ENCODE results near the gene CYP19A1.

Gene CYP19A1

DNA sequence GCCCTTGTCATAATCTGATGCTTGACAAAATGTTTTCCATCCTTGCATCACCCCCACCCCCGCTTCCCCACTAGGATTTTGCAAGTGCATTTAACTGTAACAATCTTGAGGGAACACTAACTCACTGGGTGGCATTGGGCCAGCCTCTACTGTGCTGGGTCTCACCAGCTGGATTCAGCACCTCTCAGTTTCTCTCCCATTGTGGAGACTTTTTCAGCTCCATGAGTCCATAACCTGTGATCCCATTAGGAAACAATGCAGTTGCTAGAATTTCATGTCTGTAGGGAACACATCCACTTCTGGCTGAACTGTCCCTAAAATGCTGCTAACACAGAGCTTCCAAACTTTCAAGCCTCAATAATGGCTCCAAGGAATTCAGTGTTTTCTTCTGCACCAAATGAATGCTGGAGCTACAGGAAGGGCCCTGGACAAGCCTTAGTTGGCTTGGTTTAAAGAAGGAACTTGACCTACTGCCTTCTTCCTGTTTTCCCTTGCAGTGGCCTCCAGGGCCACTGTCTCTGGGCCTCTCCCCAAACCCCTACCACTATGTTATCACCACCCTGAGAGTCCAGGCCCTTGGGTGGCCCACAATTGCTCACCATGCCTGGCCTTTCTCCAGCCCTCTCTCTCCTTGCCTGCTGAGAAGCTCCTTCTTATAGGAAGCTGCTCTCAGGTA lies 15.6 kb downstream of the CYP19A1 start:
- DNase-seq = no peak

DNA sequence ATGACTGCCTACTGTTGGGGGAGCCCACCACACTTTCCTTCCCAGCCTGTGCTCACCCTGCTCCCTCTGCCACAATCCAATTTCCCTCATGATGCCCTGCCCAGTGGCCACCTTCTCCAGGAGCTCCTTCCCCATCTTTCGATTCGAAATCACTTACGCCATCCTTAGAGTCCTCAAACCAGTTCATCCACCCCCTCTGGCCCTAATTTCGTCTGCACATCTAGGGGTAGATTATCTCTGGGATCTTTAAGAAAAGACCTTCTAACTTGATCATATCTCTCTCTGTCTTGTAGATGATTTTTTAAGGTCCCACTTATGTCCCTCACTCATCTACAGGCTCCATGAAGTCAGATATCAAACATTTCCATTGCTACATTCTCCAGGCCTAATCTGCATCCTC lies 17.1 kb downstream of the CYP19A1 start:
- DNase-seq = no peak

DNA sequence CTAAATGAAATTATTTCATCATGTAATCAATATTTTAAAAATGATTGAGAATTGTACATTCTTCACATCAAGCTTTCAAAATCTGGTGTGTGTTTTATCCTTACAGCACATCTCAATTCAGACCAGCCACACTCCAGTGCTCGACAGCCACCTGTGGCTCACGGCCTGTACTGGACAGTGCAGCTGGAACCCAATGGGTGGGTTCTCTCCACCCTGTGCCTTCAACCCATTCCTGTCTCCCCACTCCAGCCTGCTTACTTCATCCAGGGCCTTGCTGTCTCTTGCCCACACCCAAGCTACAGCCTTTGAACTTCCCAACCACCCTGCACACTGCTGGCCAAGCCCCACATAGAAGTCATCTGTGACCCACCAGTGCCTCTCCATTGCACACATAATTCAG lies 17.6 kb downstream of the CYP19A1 start:
- no peak for DNase-seq

DNA sequence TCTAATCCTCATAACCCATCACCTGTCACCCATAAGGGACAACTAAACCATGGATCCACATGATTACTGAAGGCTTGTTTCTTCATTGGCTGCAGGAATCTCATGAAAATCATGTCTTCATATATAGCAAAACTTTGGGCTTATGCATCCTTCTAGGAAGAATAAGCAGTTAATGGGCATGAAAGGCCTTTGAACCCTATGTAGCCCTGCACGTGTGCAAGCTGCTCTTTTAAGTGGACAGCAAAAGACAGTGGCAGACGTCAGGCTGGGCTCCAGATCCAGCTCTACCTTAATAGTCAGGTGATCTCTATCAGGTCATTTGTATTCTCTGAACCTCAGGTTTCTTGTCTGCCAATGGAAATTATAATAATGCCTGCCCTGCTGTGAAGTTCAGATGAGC lies 18.9 kb downstream of the CYP19A1 start:
- no peak for DNase-seq

DNA sequence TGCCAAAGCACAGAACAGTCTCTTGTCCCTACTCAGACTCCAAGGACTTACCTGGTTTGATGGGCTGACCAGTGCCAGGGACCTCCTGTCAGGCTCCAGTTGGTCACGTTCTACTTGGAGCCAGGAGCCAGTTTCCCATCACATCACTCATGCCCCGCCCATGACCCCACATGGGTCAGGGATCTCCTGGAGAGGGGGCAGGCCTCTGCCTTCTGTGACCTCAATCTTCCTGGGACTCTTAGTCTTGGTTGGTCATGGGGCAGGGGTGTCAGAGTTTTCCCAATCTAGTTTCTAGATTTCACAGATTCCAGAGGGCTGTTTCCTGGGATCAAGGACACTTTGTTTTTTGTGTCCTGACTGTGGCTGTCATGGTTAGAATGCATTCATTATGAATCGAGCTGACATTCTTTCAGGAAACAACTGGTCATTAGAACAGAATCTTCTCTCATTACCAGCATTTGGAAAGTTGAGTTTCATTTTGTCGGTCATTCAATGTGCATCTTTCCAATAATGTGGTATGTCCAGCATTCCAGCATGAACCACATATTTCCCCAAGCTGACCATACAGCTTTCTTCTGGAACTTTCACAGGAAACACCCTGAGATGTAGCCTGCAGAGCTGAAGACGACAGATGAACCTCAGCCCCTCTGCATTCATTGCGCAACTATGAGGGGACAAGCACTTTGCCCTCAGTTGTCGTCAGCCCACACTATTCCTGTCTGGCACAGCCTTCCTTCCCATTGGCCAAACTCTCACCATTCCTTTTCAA lies 19.8 kb downstream of the CYP19A1 start:
- no peak for DNase-seq

DNA sequence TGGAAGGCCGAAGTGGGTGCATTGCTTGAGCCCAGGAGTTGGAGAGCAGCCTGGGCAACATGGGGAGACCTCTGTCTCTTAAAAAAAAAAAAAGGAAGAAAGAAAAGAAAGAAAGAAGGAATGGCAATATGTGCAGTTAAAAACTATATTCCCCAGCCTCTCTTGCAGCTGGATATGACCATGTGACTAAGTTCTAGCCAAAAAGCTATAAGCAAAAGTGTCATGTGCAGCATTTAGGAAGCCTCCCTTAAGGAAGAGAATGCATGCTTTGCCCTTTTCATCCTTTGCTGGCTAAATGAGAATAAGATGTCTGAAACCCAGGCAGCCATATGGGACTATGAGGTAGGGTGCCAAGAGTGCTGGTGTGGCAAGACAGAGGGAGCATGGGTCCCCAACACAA lies 21.8 kb downstream of the CYP19A1 start:
- DNase-seq = no peak

DNA sequence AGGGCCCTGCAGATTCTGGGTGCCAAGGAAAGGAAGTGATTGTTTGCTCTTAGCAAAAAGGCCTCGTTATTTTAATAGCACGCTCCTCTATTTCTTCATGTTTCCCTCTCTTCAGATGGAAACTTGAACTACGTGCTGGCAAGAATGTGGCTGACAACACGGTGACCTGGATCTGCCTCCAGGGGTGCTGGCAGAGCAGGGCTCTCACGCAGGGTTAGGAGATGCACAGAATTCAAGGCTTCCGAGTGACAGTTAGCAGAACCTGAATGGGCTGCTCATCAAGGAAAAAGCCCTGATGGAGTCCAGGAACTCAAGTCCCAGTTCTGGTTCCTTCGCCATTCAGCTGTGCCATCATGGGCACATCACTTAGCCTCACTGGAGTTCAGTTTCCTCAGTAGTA lies 22.7 kb downstream of the CYP19A1 start:
- DNase-seq = no peak

DNA sequence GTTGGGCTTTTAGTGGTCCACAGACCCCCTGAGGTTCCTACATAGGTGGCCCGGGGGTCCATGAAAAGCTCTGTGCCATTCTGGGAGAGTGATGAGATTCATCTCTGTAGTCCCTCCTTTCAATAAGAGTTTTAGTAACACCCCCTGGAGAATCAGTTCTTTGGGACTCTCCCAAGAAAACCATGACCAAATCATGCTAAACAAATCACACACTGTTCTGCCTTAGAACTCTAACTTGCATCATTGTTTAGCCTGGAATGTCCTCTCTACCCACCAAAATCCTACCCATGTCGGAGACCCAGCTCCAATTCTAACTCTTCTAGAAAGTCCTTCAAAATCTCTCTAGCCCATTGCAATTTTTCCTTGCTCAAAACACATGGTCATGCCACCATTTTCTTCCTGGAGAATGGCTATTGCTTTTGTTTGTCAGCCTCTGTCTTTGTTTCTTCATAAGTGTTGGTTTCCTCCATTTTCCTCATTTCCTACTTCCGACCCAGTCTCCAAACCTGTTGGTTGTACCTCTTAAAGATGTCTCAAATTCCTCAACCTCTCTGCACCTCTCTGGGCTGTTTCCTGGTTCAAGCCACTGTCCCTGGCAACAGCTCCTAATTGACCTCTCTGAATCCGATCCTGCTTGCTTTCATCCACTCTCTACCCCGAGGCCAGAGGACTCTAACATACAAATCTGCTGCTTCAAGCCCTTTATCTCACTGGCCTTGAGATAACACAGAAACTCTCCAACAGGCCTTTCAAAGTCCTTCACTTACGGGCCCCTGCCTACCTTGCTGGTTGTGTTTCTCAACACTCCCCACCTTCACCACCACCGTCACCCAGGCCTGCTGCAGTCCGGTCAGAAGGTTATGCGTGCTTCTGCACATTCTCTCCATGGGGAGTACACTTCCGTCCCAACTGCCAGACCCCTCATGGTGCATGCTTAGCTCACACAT lies 23.7 kb downstream of the CYP19A1 start:
- DNase-seq = no peak

DNA sequence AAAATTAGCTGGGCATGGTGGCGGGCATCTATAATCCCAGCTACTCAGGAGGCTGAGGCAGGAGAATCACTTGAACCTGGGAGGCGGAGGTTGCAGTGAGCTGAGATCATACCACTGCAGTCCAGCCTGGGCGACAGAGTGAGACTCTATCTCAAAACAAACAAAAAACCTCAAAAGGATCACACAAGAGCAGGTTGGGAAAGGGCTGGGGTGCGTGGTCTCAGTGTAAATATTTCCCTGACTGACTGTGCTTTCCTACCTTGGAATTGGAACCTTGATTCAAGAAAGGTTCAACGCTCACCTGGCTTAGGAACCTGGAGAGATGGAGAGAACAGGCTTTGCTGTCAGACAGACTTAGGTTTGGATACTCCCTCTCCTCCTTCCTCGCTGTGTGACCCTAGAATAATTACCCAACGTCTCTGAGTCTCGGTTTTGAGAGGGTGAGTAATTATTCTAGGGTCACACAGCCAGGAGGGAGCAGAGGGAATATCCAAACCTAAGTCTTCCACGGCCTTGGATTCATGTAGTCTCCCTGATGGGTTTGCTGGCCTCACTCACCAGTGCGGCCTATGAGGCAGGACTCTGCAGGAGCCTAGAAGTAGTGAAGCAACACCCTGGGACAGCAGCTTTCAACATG lies 24.6 kb downstream of the CYP19A1 start:
- no peak for DNase-seq

DNA sequence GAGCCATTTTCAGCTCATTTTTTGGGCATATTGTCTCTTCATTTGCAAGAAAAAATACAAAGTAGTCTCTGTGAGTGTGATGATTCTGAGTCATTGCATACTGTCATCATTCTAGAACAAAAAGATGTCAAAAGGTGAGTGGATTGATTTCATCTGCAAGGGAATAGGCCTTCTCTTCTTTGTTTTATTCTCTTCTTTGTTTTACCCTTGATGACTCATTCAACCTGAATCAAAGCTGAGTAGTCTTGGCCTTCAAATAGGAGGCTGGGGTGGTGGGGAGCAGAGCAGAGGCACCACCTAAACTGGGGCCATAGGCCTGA lies 25.4 kb downstream of the CYP19A1 start:
- no peak for DNase-seq

DNA sequence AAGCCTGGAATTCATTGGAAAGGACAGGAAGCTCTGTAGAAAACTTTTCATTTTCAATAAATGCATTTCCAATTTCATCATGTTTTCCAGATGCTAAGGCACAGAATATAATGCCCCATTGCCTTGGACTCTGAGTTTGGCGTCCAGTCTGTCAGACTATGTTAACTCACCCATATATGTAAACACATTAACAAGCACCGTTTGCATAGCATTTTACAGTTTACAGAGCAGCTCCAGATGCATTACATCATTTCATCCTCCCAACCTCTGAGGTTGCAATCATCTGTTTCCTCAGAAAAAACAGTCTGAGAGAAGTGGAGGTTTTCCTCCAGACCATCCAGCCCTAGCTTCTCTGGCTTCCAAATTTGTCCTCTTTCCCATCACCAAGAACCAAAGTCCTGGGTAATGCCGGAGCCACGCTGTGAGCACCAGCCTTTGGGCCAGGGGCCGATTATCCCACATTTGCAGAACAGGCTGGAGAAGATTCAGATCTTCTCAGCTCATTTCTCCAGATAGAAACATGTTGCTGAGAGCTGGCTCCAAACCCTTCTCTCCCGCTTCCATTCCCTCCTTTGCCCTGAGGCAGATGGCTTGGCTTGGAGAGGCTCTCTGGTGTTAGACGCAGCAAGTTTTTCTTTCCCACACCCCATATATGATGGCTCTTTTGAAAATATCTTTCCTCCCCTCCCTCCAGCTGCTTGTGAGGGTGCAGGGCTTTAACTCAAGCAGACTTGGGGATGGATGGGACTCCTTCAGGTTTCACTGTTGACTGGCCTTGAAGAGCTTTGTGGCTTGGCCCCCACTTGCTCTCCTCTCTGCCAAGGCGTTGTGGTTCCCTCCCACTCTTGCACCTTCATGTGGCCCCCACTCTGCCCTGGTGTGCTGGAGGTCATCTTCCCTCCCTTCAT lies 26.0 kb downstream of the CYP19A1 start:
- DNase-seq = peak in 1 of 2 experiments; percentile 55

DNA sequence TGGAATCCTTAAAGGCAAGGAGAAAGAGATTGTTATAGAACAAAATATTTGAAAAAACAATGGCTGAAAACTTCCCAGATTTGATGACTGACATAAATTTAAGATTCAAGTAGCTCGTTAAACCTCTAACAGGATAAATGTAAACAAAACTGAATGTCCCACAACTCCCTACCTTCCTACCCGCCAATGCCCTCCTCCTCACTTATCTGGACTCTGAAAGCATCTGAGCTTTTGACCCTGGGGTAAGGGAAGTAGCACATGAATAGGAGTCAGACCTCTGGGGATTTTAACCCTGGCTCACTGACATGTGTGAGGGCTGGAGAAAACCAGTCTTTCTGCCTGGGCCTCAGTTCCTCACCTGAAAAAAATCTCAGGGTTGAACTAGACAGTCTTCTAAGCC lies 26.9 kb downstream of the CYP19A1 start:
- DNase-seq = no peak

DNA sequence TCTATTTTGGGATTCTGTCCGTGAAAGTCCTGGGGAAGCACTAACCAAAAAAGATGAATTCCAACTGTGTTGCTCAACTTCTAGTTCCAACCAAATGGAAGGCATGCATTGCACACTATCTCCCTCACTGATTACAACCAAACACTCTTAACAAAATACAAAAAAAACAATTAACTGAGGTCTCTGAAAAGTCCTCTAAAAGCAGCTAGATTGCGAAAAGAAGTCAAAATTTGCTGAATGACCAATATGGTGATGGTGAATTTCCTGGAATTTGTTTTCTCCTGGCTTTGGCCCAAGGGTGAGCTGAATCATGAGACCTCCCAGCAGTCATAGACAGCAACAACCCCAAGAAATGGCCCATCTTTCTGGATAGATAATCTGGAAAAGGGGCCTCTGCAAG lies 28.3 kb downstream of the CYP19A1 start:
- no peak for DNase-seq

DNA sequence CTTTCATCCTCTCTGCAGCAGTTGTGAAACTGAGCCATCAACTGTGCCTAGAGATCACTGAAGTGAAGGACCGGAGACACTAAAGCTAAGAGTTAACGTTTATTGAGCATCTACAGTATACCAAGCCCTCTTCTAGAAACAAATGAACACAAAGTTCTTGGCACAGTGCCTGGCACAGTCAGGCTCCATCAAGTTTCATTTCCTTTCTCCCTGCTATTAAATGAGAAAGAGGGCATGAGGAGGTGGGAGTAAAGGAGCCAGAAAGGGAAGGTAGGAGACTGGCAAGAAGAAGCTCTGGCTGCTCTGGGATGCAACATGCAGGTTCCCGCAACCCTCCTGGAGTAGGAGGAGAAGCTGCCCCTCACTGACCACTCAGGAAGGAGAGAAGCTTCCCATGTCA lies 30.6 kb downstream of the CYP19A1 start:
- DNase-seq = no peak

DNA sequence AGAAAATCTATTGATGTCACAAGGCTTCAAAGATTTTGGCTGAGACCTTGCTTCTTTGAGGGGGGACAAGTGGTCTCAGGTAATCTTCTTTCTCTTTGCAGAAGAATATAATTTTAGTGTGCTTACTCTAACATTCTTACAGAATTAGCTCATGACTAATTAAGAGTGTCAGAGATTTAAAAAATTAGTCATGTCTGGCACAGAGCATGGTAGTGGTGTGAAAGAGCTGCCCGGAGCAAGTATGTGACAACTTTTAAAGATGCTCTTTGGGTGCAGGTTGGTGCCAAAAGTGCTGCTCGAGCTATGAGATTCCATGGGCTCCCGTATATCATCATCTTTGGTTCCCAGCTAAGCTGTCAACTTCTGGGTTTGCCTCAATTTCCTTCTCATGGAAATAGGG lies 31.1 kb downstream of the CYP19A1 start:
- DNase-seq = no peak

DNA sequence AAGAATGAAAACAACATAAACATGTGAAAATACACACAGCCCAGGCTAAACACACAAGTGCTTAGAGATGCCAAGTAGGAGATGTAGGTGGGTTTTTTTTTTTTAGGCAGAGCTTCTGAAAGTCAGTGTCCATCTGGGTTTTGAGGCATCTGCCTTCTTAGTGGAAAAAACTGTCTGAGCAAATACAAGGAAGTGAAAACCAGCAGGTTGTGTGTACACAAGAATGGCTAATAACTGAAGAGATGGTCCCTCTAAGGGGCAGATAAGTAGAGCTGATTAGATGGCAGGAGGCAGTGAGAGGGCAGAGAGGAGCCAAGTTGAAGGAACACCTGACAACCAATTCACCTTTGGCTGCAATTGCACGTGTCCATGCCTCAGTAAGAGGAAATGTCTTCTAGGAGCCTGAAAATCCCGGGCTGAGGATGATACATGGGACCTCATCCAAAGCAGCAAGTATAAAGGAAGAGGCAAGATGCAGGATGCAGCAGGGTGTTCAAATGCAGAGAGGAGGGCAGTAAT lies 34.9 kb downstream of the CYP19A1 start:
- no peak for DNase-seq

DNA sequence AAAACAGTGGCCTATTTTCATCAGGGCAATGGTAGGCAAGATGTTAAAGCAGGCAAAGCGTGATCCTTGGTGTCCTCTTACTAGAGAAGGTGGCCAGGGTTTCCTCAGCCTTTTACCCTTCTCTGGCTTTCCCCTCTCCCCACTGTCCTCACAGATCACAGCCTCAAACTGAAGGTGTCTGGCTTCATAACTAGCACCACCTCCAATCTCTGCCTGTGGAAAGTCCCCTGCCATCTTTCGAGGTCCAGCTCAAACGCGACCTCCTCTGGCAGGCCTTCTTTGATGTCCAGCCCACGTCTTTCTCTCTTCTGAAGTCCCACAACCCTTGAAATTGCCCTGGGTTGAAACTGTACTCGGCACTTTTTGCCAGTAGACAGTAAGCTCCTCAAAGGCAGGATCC lies 35.9 kb downstream of the CYP19A1 start:
- DNase-seq = no peak

DNA sequence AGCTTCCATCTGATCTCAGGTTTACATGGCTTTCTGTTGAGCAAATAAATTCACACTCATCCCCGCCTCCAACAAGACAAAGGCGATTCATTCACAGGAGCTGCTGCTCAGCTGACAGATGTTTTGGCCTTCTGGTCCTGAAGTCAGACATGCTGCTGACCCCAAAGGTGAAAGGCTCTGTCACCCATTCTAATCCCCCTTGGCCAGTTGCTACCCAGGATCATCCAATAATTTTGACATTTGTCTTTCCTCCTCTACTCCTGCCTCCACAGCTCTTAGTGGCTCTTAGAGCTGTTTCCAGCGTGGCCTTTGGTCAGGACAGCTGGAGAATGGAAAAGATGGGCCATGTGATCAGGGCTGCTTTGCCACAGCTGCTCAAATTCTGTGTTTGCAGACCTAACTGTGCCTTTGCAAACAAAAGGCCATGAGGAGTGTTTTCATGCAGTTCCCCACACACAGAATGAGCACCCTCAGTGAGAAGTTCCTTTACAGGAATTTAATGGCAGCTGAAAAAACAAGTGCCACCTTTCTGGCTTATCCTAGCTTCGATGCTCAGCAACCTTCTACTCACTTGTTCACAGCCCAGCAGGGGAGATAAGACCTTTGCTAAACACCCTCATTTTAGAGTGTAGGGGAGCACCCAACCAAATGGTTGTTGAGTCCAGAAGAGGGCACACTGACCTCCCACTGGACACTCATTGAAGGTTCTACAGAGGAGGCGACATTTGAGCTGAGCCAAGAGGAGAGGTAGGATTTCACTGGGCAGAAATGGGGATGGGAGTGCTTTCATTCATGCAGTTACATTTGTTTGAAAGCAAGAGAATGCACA lies 39.0 kb downstream of the CYP19A1 start:
- no peak for DNase-seq

DNA sequence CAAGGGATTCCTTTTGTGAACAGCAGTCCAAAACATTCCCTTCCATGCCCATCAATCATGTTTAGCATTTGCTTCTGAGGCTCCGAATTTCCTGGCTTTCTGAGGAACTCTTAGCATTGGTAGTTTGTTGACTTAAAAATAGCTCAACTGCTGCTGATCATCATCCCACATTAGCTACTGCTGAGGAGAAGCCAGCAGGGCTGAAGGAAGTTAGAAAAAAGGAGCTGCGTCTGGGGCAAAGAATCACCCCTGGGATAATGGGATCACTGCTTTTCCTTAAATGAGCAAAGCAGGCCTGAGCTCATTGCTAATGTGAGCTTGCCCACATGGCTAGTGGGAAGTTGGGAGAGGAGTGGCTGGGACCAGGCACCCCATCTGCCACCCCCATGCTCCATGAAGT lies 39.8 kb downstream of the CYP19A1 start:
- DNase-seq = no peak

DNA sequence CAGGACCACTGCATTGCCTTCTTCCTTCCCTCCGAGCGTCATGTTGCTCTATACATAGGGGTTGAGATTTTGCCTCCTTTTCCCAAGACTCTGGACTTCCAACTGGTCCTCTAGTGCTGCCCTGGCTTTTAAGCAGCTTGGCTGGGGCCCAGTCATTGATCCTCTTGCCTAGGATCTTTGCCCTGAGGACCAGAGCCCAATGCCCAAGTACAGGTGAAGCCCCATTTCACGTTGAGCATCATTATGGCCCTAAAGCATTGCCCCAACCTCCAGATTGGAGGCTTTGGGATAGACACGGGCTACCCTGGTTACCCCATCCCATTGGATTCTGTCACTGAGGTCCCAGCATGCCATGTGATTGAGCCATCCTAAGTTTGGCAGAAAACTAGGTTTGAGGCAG lies 47.7 kb downstream of the CYP19A1 start:
- DNase-seq = no peak

DNA sequence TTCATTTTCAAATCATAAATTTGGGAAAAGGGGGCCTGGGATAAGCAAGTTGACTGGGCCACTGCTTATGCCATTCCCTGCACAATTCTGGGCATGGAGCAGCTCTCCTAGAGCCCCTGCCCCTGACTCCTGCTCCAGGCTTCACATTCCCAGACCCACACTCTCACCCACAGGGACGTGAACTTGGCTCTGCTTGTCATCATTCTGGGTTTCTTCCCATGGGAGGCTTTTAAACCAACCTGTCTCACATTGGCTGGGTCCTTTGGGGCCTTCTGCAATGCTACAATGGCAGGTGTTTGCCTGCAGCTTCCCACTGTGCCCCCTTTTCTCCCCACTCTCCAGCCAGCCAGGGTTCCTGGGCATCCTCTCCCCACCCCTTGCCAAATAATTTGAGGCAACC lies 49.1 kb downstream of the CYP19A1 start:
- DNase-seq = no peak
